Tibial artery (tissue), 4 donors: ENCODE results near the gene ACBD4.
A peak's percentile ranks its signal among the peaks of the same experiment; 100 is the strongest.

ENCODE experiments used
- DNase-seq, 2 donors: peaks; one replicate each; pipeline ENCODE4 v3.0.0-alpha.2; 2019
- H3K27ac ChIP-seq, 2 donors: fragments of 200-600 bp; sonication (generic) in 1 of 2; 1 replicate in 1 of 2; 2 replicates in 1 of 2; pipeline ENCODE4 v1.5.1; 2018 to 2019; ENCODE audit warnings: mild to moderate bottlenecking in 1 of 2
- H3K27me3 ChIP-seq, 2 donors: fragments of 200-600 bp; sonication (generic) in 1 of 2; one replicate each; pipeline versions ENCODE4 v1.5.1 to v1.6.0; 2016 to 2019
- H3K36me3 ChIP-seq, 3 donors: fragments of 200-600 bp; sonication (generic) in 2 of 3; one replicate each; pipeline ENCODE4 v1.5.1; 2016 to 2019; ENCODE audit warnings: mild to moderate bottlenecking in 2 of 3
- H3K4me1 ChIP-seq, 4 donors: fragments of 200-600 bp; sonication (generic) in 2 of 4; 1 replicate in 3 of 4; 2 replicates in 1 of 4; pipeline ENCODE4 v1.5.1; 2016 to 2019
- H3K4me3 ChIP-seq, 2 donors: fragments of 200-600 bp; sonication (generic) in 1 of 2; 1 replicate in 1 of 2; 2 replicates in 1 of 2; pipeline ENCODE4 v1.5.1; 2018 to 2019; ENCODE audit warnings: mild to moderate bottlenecking in 2 of 2
- H3K9me3 ChIP-seq, 3 donors: fragments of 200-600 bp; sonication (generic) in 1 of 3; one replicate each; pipeline ENCODE4 v1.5.1; 2016 to 2019
- intact Hi-C: fragments of 100-400 bp; cut with DNase I; formaldehyde crosslinking; loops from one replicate; pipeline ENCODE4 v1.15.0; 2023; ENCODE audit warnings: low total_unique reads
- TF ChIP-seq, protein P1 (sequence below), 2 experiments: fragments of 200-600 bp in 1 of 2; fragments of 450-650 bp in 1 of 2; IDR thresholded peaks; one replicate each; pipeline ENCODE4 v1.5.1; 2017 to 2019; ENCODE audit warnings: antibody characterized with exemption in 2 of 2, mild to moderate bottlenecking in 1 of 2, moderate library complexity in 1 of 2

Gene ACBD4

DNA sequence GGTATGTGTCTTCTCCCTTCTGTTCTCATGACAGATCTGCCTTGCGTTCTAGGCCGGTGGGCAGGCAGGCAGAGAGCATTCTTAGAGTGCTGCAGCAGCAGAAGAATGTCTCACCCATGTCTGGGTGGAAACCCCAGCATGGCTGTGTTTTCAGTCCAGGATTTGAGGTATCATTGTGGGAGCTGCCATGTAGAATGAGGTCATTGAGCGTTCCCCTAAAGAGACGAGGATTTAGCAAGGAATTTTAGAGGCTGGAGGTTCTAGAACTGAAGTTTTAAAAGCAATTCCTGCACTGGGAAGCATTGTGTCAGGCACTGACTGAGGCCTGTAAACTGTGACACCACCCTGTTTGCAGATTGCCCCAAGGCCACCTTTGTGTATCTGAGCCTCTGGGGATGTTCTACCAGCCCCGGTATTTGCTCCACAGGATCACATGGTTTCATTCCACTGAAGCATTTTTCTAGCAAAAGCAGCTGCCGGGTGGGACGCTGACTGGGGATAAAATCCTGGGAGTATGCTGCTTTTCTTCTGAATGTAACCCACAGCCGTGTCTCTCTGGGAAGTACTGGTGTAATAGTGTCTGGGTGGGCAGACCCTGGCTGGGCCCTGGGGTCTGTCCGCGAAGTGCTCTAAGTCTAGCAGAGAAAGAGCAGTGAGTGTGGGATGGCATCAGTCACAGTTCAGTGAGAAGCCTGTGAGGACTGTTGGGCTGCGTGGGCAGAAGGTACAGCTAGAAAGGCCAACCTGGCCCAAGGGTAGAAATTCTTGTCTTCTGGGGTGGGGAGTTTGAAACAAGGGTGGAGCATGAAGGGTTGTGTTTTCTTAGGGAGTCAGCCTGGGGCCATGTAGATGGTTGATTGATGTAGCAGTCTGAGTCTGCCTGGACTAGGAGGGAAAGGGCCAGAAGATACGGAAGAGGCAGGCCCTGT, 33.3 kb upstream of the ACBD4 start:
- H3K4me3 ChIP-seq = no peak overlapping the region
- no peaks in the 10 kb centered on the region for H3K27me3 ChIP-seq
- TF ChIP-seq, protein P1, sequence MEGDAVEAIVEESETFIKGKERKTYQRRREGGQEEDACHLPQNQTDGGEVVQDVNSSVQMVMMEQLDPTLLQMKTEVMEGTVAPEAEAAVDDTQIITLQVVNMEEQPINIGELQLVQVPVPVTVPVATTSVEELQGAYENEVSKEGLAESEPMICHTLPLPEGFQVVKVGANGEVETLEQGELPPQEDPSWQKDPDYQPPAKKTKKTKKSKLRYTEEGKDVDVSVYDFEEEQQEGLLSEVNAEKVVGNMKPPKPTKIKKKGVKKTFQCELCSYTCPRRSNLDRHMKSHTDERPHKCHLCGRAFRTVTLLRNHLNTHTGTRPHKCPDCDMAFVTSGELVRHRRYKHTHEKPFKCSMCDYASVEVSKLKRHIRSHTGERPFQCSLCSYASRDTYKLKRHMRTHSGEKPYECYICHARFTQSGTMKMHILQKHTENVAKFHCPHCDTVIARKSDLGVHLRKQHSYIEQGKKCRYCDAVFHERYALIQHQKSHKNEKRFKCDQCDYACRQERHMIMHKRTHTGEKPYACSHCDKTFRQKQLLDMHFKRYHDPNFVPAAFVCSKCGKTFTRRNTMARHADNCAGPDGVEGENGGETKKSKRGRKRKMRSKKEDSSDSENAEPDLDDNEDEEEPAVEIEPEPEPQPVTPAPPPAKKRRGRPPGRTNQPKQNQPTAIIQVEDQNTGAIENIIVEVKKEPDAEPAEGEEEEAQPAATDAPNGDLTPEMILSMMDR (IDR thresholded peaks at IDR 0.05) = no peak
- peaks cover 84 to 97% (median 92%) of the 10 kb centered on the region in 3 donors for H3K36me3 ChIP-seq
- H3K9me3 ChIP-seq = no peaks in the 10 kb centered on the region
- H3K27ac ChIP-seq = peak overlapping the region; percentile 29 to 39
- peaks cover 0 to 34% (median 21%) of the 10 kb centered on the region in 4 donors for H3K4me1 ChIP-seq
- intact Hi-C loops = loop anchor here (5.0 kb wide), 1 partner anchor 80 kb away; no protein-coding TSS in a partner anchor
- no peak for DNase-seq

DNA sequence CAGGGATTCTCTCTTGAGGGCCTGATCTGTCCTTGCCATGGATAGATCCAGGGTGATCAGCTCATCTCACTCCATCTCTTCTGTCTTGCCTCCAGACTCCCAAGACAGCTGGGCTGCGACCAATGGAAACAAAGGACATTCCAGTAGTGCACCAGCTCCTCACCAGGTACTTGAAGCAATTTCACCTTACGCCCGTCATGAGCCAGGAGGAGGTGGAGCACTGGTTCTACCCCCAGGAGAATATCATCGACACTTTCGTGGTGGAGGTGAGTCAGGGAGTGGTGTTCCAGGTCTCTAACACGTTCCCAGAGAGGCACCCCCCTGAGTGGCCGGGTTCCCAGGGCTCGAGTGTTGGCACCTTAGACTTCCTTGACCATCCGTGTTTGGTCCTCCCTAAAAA, 32.6 kb upstream of the ACBD4 start:
- Histone ChIP-seq H3K36me3 (peaks cover 81 to 97% (median 92%) of the 10 kb centered on the region in 3 donors), H3K4me1 (peaks cover 0 to 35% (median 23%) of the 10 kb centered on the region in 4 donors)
- intact Hi-C loops = loop anchor here (5.0 kb wide), 1 partner anchor 81 kb away; no protein-coding TSS in a partner anchor

DNA sequence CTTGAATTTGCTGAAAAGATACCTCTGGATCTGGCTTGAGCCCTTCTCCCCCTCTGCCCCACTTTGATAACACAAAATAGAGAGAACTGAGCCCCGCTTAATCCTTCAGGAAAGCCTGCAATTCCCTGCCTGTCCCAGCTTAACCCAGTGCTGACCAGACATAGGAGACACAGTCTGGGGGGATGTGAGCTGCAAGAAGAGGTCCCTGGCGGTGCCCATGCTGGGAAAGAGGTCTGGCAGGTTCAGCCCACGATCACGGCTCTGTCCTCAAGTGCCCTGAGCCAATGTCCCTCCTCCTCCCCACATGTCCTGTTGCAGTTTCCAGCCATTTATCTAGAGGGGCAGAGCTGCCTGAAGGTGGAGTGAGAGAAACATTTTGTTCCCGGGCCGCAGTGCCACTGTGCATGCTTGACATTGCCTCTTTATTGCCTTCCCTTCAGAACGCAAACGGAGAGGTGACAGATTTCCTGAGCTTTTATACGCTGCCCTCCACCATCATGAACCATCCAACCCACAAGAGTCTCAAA, 32.2 kb upstream of the ACBD4 start:
- intact Hi-C loops = loop anchor here (5.0 kb wide), 1 partner anchor 81 kb away; no protein-coding TSS in a partner anchor
- Histone ChIP-seq H3K36me3 (peaks cover 81 to 97% (median 92%) of the 10 kb centered on the region in 3 donors), H3K9me3 (no peaks in the 10 kb centered on the region), H3K4me3 (no peak overlapping the region), H3K27me3 (no peaks in the 10 kb centered on the region), H3K4me1 (peaks cover 0 to 38% (median 20%) of the 10 kb centered on the region in 4 donors), H3K27ac (peak overlapping the region in 1 of 2 donors; percentile 39)
- TF ChIP-seq, protein P1 (IDR thresholded peaks at IDR 0.05) = no peak
- no peak for DNase-seq

More for the DNA sequence above, 32.6 kb upstream of the ACBD4 start:
- TF ChIP-seq, protein P1 (IDR thresholded peaks at IDR 0.05) = no peak
- Histone ChIP-seq H3K27ac (peak overlapping the region in 1 of 2 donors; percentile 39), H3K4me3 (no peak overlapping the region), H3K27me3 (no peaks in the 10 kb centered on the region), H3K9me3 (no peaks in the 10 kb centered on the region)
- DNase-seq = no peak

DNA sequence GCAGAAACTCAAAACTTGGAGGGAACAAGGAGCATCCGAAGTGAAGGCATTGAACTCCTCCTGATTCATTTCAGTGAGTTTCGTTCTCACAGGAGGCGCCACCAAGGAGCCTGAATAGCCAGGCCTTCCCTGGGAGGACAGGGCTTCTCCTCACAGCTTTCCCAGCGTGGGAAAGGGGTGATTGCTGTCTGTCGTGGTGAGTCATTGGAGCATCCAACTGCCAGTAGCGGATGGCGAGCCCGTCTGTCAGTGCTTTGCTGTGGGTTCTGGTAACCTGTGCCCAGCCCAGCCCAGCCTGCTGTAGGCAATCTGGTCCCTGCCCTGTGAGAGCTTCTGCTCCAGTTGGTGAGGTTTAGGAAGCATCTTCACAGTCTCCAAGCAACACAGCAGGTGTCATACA, 31.5 kb upstream of the ACBD4 start:
- no peak for DNase-seq

GRCh38 chr17:45104497-45104896, 31.0 kb upstream of the ACBD4 start:
- Histone ChIP-seq H3K36me3 (peaks cover 80 to 96% (median 95%) of the 10 kb centered on the region in 3 donors), H3K4me1 (peaks cover 0 to 33% (median 17%) of the 10 kb centered on the region in 4 donors), H3K9me3 (no peaks in the 10 kb centered on the region), H3K4me3 (no peak overlapping the region), H3K27me3 (no peaks in the 10 kb centered on the region), H3K27ac (no peak overlapping the region)
- intact Hi-C loops = loop anchor here (5.0 kb wide), 1 partner anchor 82 kb away; no protein-coding TSS in a partner anchor
- TF ChIP-seq, protein P1 (IDR thresholded peaks at IDR 0.05) = no peak
- no peak for DNase-seq

More for the DNA sequence above, 31.5 kb upstream of the ACBD4 start:
- intact Hi-C loops = loop anchor here (5.0 kb wide), 1 partner anchor 82 kb away; no protein-coding TSS in a partner anchor
- peaks cover 80 to 99% (median 95%) of the 10 kb centered on the region in 3 donors for H3K36me3 ChIP-seq
- no peaks in the 10 kb centered on the region for H3K27me3 ChIP-seq
- no peak overlapping the region for H3K27ac ChIP-seq
- H3K4me3 ChIP-seq = no peak overlapping the region
- TF ChIP-seq, protein P1 (IDR thresholded peaks at IDR 0.05) = no peak
- H3K9me3 ChIP-seq = no peaks in the 10 kb centered on the region
- peaks cover 0 to 31% (median 16%) of the 10 kb centered on the region in 4 donors for H3K4me1 ChIP-seq
